ENCODE measurements around the gene OPCML.

The OPCML gene

DNA sequence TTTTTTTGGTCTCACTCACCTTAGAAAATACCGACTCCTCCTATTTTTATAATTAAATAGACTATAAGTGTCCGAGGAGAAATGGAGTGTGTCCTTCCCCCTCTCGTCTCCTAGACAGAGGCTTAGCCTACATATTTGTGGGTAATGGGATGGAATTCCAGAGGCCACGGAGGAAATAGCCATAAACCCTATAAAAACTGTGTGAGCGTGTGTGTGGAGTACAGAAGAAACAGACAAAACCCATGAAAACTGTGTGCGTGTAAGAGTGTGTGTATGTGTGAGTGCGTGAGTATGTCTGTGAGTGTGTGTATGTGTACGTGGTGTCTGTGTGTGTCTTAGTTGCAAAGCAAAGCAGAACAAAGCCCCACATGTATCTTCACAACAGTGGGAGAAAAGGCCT, 883.5 kb downstream of the OPCML start:
- TF ChIP-seq, protein P1, sequence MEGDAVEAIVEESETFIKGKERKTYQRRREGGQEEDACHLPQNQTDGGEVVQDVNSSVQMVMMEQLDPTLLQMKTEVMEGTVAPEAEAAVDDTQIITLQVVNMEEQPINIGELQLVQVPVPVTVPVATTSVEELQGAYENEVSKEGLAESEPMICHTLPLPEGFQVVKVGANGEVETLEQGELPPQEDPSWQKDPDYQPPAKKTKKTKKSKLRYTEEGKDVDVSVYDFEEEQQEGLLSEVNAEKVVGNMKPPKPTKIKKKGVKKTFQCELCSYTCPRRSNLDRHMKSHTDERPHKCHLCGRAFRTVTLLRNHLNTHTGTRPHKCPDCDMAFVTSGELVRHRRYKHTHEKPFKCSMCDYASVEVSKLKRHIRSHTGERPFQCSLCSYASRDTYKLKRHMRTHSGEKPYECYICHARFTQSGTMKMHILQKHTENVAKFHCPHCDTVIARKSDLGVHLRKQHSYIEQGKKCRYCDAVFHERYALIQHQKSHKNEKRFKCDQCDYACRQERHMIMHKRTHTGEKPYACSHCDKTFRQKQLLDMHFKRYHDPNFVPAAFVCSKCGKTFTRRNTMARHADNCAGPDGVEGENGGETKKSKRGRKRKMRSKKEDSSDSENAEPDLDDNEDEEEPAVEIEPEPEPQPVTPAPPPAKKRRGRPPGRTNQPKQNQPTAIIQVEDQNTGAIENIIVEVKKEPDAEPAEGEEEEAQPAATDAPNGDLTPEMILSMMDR (IDR thresholded peaks at IDR 0.05) = no peak

DNA sequence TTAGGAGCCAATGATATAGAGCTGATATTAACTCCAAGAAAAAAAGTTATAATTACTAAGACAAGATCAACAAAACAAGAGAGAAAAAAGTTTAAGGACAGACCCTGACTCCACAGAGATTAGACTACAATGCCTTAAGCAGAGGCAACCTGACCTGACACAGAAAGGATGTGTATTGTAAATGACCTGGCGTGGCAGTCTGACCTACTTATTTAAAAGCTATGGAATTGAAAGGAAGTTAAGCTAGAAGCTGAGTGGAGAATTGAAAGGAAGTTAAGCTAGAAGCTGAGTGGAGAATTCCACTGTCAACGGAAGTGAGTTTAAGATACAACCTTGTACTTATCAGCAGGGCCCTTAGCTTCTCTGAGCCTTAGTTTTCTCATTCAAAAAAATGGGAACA, 885.4 kb downstream of the OPCML start:
- TF ChIP-seq, protein P1 (IDR thresholded peaks at IDR 0.05) = no peak

DNA sequence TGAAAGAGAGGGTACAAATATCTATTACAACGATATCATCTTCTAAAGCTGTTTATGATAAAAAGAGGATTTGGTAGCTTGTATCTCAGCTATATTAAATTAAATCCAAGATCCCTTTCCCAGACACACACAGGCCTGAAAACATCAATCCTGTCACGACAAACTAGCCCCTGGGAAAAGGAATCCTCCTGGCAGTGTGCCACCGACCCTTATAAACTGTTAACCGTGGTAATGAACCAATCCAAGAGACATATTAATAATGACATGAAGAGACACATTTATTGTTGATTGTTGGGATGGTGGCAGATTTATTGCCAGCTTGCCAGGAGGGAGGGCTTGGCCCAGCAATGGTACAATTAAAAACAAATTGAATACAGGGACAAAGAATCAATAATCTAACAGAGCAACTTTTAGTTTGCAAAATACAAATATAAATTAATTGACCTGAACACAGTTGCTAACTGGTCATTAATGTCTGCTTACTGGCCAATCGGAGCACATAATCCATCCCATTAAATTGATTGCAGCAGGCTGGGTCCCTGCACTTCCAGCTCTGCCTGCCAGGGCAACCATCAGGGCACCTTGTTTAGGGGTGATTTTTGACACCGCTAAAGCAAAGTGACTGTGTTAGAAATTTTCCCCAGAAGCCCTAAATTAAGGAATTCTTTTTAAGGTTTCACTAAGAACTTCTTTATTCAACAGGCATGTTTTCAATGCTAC, 887.6 kb downstream of the OPCML start:
- TF ChIP-seq, protein P1 (IDR thresholded peaks at IDR 0.05) = no peak

DNA sequence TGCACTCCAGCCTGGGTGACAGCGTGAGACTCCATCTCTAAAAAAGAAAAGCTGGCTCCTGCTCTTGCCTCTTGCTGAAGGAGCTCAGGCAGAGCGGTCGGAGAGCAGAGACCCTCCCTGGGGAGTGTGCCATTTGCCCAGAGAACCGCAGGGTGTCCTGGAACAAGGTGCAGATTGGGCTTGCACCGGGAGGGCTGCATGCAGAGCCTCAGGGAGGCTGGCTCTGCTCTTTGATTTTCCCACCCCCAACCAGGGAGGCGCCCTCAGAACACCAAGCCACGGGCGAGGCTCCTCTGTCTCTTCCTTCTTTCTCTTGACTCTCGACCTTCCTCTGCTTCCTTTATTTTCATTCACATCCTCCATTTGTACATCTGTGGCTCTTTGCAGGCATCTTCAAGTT, 889.1 kb downstream of the OPCML start:
- TF ChIP-seq, protein P1 (IDR thresholded peaks at IDR 0.05) = no peak

DNA sequence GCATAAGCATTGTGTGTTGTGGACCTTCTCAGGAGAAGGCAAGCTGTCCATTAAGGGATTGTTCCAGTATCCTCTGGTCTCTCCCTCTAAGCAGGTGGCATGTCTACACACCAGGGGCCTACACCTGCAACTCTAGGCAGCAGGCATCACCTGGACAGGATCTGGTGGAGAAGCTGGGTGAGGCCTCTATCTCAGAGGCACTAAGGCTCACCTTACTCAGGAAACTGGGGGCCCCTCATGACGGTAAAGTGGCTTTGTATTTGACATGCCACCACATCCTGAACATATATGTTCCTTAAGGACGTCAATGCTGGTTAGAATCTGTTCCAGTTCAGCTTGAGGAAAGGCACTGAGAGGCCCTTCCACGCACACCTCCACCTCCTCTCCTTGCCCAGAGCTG, 891.3 kb downstream of the OPCML start:
- TF ChIP-seq, protein P1 (IDR thresholded peaks at IDR 0.05) = no peak

DNA sequence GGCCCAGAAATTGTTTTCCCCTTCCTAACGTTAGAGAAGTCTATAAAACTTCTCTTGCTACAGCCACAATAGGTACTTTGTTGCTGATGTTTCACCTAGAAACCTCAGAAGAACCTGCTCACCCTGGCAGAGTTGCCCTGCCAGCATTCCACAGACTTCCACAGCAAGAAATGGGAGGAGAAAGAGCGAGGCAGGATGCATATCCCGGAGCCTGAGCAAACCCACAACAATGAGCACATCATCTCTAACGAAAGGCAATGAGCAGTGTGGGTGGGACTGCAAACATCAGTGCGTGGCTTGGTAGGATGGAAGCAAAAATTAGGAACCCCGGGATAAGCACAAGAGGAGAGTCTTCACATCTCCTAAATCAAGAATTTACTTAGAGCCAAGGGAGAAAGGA, 892.3 kb downstream of the OPCML start:
- TF ChIP-seq, protein P1 (IDR thresholded peaks at IDR 0.05) = no peak

DNA sequence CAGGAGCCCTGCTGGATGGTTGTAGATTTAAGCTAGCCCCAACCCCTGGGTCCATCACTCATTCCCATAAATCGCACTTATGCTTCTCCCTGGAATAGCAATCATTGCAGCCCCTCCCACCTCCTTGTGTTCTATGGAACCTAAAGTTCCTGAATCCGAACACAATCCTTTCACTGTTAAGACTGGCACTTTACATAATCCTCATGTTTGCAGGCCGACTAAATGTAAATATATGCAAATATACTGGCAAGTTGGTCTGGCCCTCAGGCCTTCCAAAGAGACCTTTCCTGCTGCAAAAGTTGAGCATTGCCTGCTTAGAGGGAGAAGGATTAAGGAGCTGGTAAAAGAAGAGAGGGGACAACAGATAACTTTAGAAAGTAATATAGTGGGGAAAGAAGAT, 892.9 kb downstream of the OPCML start:
- TF ChIP-seq, protein P1 (IDR thresholded peaks at IDR 0.05) = no peak

DNA sequence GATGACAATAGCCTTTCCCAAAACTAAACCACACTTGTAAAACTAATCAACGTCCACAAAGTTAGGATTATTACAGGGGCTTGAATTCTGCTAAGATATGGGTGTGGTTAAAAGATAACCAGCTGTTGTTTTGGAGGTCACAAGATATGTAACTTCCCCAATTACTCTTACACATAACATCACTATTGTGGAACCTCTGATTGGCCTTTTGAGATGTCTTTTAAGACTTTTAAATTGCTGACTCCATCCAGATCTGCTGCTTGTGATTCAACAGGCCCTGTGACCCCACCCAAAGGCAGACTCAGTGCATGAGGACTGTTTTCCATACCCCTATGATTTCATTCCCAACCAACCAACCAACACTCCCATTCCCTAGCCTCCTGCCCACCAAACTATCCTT, 893.9 kb downstream of the OPCML start:
- TF ChIP-seq, protein P1 (IDR thresholded peaks at IDR 0.05) = no peak
